CD4-positive, alpha-beta T cell treated with Interleukin-4 for 4 hours (primary cell): ENCODE data around the gene ASIC1.
"Not testable (repeated sequence)": the region's sequence is repeated elsewhere in the genome, so short reads cannot be mapped to it uniquely, and the experiment has no call there.

Source experiments
- DNase-seq: peaks from one replicate; pipeline ENCODE4 v3.0.0-alpha.2; 2020

Gene ASIC1

GRCh38 chr12:50057000-50057841 is at the start of gene ASIC1:
Gene ASIC1, plus strand, starts transcription at chr12:50057596. Its CDS starts 1,171 bp downstream, at chr12:50058767.
- DNase-seq: peak; percentile 20

DNA sequence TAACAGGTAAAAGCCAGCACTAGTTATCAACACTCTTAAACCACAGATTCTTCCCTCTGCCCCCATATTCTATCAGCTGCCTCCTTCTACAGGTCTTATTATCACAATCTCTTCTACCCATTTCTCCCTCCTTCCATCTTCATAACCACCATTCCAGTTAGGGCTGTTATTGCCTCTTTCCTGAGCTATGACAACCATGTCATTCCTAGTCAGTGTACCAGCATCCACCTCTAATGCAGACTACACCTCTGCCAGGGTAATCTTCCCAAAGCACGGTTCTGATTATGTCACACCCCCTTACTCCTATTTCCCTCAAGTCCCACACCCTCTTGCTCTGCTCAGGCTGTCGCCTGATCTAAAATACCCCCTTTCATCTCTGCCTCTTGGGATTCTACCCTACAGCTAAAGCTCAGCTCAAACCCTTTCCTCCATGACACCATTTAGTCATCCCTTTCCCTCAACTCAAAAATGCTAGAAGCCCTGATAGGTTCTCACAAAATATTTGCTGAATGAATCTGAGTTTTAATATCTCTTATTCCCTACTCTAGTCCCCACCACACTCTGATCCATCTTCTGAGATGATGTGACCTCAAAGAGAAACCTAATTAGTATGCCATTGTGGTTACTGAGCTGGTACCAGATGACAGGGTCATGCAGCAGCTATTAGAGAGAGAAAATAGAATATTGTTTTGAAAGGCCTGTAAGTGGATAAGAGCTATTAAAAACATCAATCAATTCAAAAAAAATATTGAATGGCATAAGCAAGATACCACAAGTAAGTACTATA is 43.8 kb upstream of the ASIC1 start:
- peak; percentile 10 for DNase-seq

GRCh38 chr12:50014342-50014741 is 43.1 kb upstream of the ASIC1 start:
- DNase-seq: no peak

GRCh38 chr12:50016501-50017475 is 40.6 kb upstream of the ASIC1 start:
- DNase-seq: no peak

- no peak for DNase-seq
Observed at GRCh38 chr12:50017641-50018040, 39.8 kb upstream of the ASIC1 start.

DNA sequence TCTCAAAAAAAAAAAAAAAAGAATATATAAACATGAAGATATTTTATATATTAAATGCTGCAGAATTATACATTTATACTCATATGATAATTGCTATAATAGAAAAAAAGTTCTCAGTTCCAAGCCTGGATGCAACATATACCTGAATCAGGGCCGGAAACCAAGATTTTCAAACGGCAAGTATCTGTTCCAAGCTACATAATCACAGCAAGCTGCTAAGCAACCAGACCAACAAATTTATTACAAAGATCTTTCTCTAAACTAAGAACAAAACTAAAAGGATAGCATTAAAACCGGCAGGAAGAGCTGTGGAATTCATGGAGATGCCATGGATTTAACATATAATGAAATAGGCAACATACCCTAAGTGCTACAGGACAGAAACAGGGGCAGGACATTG is 39.2 kb upstream of the ASIC1 start:
- no peak for DNase-seq

DNA sequence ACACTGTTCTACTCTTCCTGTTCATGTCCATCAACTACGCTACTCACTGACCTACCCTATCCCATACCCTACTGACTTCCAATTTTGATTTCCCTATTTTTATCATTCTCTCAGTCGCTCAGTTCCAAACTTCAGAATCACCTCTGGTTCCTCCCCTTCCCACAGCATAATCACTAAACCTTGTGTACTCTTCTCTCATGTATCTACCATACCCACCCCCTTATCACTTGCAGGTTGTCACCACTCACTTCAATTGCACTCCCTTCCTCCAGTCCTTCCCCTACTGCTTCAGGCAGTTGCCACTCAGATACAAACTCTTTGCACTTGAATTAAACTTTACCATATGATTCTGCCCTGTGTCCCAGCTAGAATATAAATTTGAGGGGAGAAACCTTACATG is 38.4 kb upstream of the ASIC1 start:
- DNase-seq: no peak

DNA sequence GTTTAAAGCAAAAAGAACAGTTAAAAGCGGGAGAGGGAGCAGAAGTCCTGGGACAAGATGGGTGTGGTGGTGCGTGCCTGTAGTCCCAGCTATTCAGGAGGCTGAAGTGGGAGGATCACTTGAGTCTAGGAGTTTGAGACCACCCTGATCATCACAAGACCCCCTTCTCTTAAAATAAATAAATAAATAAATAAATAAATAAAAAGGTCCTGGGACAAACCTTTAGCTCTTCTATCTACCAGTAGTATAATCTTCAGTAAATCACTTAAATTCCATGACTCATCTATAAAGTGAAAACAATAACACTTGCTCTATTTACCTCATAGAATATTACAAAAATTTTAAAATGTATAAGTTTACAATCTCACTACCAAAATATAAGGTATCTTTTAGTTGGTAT is 37.9 kb upstream of the ASIC1 start:
- no peak for DNase-seq

- DNase-seq: no peak
Observed at GRCh38 chr12:50021031-50021430, 36.4 kb upstream of the ASIC1 start.

DNA sequence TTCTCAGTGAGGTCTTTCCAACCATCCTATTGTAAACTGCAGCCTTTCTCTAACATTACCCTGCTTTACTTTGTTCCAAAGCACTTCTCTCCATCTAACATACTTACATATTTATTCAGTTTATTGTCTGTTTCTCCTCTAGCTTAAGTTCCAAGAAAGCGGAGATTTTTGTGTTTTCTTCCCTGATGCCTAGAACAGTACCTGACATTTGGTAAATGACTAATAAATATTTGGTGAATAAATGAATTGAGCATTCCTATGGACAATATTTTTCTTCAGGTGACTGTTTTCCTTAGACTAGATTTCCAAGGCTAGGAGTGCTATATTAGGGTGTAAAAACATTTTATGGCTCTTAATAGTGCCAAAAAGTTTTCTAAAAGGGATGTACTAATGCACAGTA is 34.5 kb upstream of the ASIC1 start:
- DNase-seq: no peak

DNA sequence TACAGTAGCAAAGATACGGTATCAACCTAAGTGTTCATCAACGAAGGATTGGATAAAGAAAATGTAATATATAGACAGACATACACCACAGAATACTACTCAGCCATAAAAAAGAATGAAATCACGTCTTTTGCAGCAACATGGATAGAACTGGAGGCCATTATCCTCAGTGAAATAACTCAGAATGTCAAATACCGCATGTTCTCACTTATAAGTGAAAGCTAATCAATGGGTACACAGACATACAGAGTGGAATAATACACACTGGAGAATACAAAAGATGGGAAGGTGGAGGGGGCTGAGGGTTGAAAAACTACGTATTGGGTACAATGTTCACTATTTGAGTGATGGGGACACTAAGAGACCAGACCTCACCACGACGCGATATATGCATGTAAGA is 33.2 kb upstream of the ASIC1 start:
- no peak for DNase-seq

- no peak for DNase-seq
Observed at GRCh38 chr12:50024805-50025186, 32.6 kb upstream of the ASIC1 start.

GRCh38 chr12:50025187-50026059 is 32.0 kb upstream of the ASIC1 start, which contains the start of gene RACGAP1:
Gene RACGAP1, minus strand, starts transcription at chr12:50025494. Its CDS starts 8,779 bp downstream, at chr12:50016715.
- DNase-seq: peak; percentile 98

GRCh38 chr12:50026691-50027090 is 30.7 kb upstream of the ASIC1 start:
- no peak for DNase-seq

- not testable (repeated sequence) for DNase-seq
Observed at GRCh38 chr12:50030449-50030848, 26.9 kb upstream of the ASIC1 start.

GRCh38 chr12:50032515-50032853 is 24.9 kb upstream of the ASIC1 start:
- no peak for DNase-seq

DNA sequence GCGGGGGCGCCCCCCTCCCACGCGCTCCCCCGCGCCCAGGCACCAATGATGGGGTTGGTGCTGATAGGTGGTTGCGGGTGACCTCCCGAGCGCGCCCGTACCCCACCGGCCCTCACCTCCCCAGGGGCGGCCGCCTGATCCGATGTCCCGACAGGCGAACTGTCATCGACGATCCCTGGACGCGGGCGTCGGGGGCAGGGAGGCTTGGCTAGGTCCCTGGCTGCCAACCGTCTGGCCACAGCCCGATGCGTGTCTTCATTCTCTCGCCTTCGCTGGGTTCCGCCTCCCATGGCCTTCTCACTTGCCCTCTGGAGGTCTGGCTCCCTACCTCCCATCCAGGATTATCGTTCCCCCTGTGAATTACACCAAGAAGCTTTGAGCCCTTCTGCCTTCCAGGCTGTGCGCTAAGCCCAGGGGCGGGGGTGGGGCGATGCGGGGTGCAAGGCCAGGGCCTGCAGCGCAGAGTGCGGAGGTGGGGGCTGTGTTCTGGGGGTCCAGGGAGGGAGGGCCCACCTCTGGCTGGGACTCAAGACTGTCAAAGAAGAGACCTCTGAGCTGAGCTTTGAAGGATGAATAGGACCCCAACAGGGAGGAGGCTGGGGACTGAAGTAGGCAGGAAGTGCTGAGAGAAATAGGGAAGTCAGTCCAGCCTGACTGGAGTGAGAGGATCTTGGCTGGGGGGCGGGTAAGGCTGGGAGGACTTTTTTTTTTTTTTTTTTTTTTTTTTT is 24.4 kb upstream of the ASIC1 start:
- DNase-seq: no peak

DNA sequence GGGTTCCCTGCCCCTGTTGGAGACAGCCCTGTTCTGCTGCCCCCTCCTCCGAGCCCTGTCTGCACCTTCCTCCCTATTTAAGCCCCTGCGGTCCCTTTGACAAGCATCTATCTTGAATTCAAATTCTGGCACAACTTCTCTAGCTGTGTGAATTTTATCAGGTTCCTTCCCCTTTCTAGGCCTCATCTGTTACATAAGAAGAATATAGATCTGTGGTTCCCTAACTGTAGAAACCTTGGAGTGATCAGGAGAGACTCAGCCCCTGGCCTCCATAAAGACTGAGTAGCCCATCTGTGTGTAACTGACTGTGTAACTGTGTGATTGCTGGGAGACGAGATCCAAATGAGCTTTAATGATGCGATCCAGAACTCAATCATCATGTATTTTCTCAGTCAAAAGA is 19.1 kb upstream of the ASIC1 start:
- DNase-seq: no peak

GRCh38 chr12:50039151-50039835 is 18.1 kb upstream of the ASIC1 start:
- peak; percentile 68 for DNase-seq

- no peak for DNase-seq
Observed at GRCh38 chr12:50040657-50041056, 16.7 kb upstream of the ASIC1 start.
